Measurements from ENCODE around the gene DCP1B. TPM values are rescaled to one million over a fixed set of nuclear protein-coding genes. Genes with fewer than 3 reads are reported as not detected.

The DCP1B gene
- total and polyA plus RNA-seq, 2 of the 4 experiments (the other 2 are of a cell fraction) = 13.3 to 19.7 TPM

DNA sequence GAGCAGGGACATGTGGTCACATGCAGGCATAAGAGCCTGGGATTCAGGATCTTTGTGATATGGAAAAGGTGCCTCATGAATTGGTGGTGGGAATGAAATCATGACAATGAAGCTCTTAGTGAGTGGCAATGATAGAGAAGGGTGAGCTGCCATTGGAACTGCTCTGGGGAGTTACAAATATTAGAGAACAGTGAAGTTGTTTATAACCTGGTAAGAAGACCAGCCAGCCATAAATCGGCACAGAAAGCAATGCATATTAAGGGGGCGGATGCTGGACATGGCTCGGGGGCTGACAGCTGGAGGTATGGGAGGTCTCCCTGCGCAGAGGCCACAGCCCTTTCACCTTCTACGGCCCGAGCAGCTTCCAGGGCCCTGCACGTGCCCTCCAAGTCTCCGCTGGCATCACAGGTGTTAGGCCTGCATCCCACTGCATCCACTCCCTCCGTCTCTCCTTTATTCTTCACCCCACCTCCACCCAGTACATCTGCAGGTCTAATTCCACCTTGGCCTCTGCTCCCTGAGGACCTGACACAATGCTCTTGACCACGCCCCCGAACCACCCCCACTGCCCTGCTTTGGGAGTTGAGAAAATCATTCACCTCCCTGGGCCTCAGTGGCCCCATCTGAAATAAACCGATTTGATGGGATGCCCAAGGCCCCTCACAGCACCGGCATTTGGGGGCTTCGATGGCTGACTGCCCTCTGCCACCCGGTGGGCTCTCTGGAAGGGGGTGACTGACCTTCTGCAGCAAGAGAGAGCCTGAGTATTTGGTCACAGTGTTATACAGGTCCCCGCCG lies 89.9 kb downstream of the DCP1B start:
- Histone ChIP-seq H3K18ac (ENCODE audit: low read depth, low read length) (no peak overlapping the region), H3K36me3 (ENCODE audit: control insufficient read depth, insufficient read depth, low read length) (no peaks in the 10 kb centered on the region), H2BK15ac (ENCODE audit: low read depth, low read length) (no peak overlapping the region), H3K9me3 (ENCODE audit: control insufficient read depth, insufficient read depth, low read length) (peaks cover 3% of the 10 kb centered on the region; the same call in 1 of the 2 replicates), H2BK5ac (ENCODE audit: low read depth, low read length, poor library complexity, severe bottlenecking) (no peak overlapping the region), H3K4me3 (ENCODE audit: insufficient read depth, low read depth, low read length) (no peak overlapping the region), H4K20me1 (ENCODE audit: insufficient read depth, low read length) (no peaks in the 10 kb centered on the region), H3K79me1 (ENCODE audit: low read depth in 1 of 2, low read length in 2 of 2) (no peaks in the 10 kb centered on the region), H3K23ac (ENCODE audit: low read depth, low read length) (no peak overlapping the region), H3K4me1 (ENCODE audit: control insufficient read depth, insufficient read depth, low read length) (no peaks in the 10 kb centered on the region), H3K9me1 (ENCODE audit: insufficient read depth, low read length) (no peaks in the 10 kb centered on the region), H3K9ac (ENCODE audit: low read depth, low read length) (no peak overlapping the region), H2BK120ac (ENCODE audit: low read depth, low read length) (no peak overlapping the region), H4K8ac (ENCODE audit: low read depth in 2 of 2, low read length in 2 of 2) (no peak overlapping the region), H3K4ac (ENCODE audit: low read depth, low read length) (no peak overlapping the region), H3K27me3 (ENCODE audit: control insufficient read depth, insufficient read depth, low read length) (peaks cover 61% of the 10 kb centered on the region), H2AK9ac (replicated peaks; ENCODE audit: low read depth, low read length, poor library complexity) (no peak overlapping the region), H3K14ac (replicated peaks; ENCODE audit: low read depth, low read length) (no peak overlapping the region), H2BK20ac (ENCODE audit: low read depth, low read length) (no peak overlapping the region), H2AFZ (replicated peaks; ENCODE audit: low read length, poor library complexity) (no peak overlapping the region), H3K4me2 (ENCODE audit: low read depth, low read length) (no peak overlapping the region), H3K27ac (ENCODE audit: insufficient read depth, low read length) (no peak overlapping the region), H3K56ac (ENCODE audit: extremely low read depth, insufficient read depth, low read length) (no peak overlapping the region), H2AK5ac (ENCODE audit: low read depth, low read length) (no peak overlapping the region), H4K5ac (ENCODE audit: low read depth, low read length) (no peak overlapping the region), H4K91ac (ENCODE audit: insufficient read depth, low read depth, low read length) (no peak overlapping the region)
- in situ Hi-C loops (cut with MboI; ENCODE audit: low sequenced_read_pairs) = no loop called here
- POLR2A ChIA-PET (ENCODE audit: unreplicated experiment) = no interaction called here
- DNase-seq = no peak
- no peak for TF ChIP-seq NFE2L2 (IDR thresholded peaks at IDR 0.05; ENCODE audit: low read depth, low read length)
- TF ChIP-seq SMC3 (IDR thresholded peaks at IDR 0.05; ENCODE audit: low read depth, low read length) = no peak
- no peak for TF ChIP-seq CHD1 (IDR thresholded peaks at IDR 0.05; ENCODE audit: low read depth, low read length)
- TF ChIP-seq CEBPB (IDR thresholded peaks at IDR 0.05; ENCODE audit: low read depth, low read length) = no peak
- CTCF ChIA-PET = no interaction called here
- intact Hi-C loops (cut with micrococcal nuclease) = no loop called here
- dilution Hi-C loops (cut with HindIII; ENCODE audit: low sequenced_read_pairs, unreplicated experiment) = no loop called here
- 57% methylated on average over 9 of the region's 17 CpGs; no CpG with 5 or more reads in 1 of the 2 experiments for WGBS, 2 experiments (ENCODE audit: extremely low coverage in 2 of 2, insufficient read length in 1 of 2)
- no peak for ATAC-seq (ENCODE audit: low read depth)
- BruUV-seq (replicated peaks) = no TSS peak
